Measurements from ENCODE around the gene KLHL40.

Gene KLHL40, protein sequence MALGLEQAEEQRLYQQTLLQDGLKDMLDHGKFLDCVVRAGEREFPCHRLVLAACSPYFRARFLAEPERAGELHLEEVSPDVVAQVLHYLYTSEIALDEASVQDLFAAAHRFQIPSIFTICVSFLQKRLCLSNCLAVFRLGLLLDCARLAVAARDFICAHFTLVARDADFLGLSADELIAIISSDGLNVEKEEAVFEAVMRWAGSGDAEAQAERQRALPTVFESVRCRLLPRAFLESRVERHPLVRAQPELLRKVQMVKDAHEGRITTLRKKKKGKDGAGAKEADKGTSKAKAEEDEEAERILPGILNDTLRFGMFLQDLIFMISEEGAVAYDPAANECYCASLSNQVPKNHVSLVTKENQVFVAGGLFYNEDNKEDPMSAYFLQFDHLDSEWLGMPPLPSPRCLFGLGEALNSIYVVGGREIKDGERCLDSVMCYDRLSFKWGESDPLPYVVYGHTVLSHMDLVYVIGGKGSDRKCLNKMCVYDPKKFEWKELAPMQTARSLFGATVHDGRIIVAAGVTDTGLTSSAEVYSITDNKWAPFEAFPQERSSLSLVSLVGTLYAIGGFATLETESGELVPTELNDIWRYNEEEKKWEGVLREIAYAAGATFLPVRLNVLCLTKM

GRCh38 chr3:42685363-42685881 is at the start of gene KLHL40:
Gene KLHL40 (plus strand): TSS chr3:42685537. CDS start chr3:42685619, 82 bp downstream.
- no peak for TF ChIP-seq CTCF (IDR thresholded peaks at IDR 0.05; ENCODE audit: borderline replicate concordance, insufficient read depth, low read depth, low read length)
- H3K4me3 ChIP-seq (ENCODE audit: low read depth, low read length), result no peak within 1 kb of the TSS

- TF ChIP-seq CTCF (IDR thresholded peaks at IDR 0.05; ENCODE audit: borderline replicate concordance, insufficient read depth, low read depth, low read length), result no peak
- no peak overlapping the region for H3K4me3 ChIP-seq (ENCODE audit: low read depth, low read length)
Observed at GRCh38 chr3:42637001-42637400, 48.3 kb upstream of the KLHL40 start.

DNA sequence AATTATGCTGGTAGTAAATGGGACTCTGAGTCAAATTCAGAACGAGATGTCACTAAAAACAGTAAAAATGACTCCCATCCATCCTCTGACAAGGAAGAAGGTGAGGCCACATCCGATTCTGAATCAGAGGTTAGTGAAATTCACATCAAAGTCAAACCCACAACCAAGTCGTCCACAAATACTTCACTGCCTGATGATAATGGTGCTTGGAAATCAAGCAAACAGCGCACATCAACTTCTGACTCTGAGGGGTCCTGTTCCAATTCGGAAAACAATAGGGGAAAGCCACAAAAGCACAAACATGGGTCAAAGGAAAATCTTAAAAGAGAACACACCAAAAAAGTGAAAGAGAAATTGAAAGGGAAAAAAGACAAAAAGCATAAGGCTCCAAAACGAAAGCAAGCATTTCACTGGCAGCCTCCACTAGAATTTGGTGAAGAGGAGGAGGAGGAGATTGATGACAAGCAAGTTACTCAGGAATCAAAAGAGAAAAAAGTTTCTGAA is 46.9 kb upstream of the KLHL40 start:
- no peak overlapping the region for H3K4me3 ChIP-seq (ENCODE audit: low read depth, low read length)
- no peak for TF ChIP-seq CTCF (IDR thresholded peaks at IDR 0.05; ENCODE audit: borderline replicate concordance, insufficient read depth, low read depth, low read length)

GRCh38 chr3:42639192-42639591 is 46.1 kb upstream of the KLHL40 start:
- TF ChIP-seq CTCF (IDR thresholded peaks at IDR 0.05; ENCODE audit: borderline replicate concordance, insufficient read depth, low read depth, low read length), result no peak
- H3K4me3 ChIP-seq (ENCODE audit: low read depth, low read length), result no peak overlapping the region

GRCh38 chr3:42640129-42640528 is 45.2 kb upstream of the KLHL40 start:
- H3K4me3 ChIP-seq (ENCODE audit: low read depth, low read length), result no peak overlapping the region
- TF ChIP-seq CTCF (IDR thresholded peaks at IDR 0.05; ENCODE audit: borderline replicate concordance, insufficient read depth, low read depth, low read length), result no peak

DNA sequence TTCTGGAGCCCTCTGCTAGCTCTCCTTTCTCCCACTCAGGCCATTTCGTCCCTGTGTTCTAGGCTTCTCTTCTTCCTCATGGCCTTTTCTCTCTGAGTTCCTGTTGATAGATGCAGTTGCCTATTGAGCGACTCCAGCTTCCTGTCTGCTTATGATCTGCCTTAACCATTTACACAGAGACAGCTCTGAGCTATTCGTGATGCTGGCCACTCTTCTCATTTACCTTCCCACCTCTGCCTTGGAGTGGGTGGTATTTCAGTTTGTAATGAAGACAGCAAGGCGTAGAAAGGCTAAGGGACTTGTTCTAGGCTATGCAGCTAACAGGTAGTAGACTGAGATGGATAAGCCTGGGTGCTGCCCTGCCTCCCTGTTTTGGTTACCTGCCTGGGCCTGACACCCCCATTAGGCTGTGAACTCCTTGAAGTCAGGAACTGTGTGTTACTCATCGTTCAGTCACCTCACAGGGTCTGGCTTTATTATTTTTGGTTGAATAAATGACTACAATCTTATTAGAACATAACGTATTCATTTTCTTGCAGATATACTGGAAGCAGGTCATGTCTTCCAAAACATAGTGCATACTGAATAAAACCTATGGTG is 44.5 kb upstream of the KLHL40 start:
- H3K4me3 ChIP-seq (ENCODE audit: low read depth, low read length), result no peak overlapping the region
- no peak for TF ChIP-seq CTCF (IDR thresholded peaks at IDR 0.05; ENCODE audit: borderline replicate concordance, insufficient read depth, low read depth, low read length)

Data from GM12875 (cell line).